SW 1271 (cell line): ENCODE results near the gene HS3ST1.

Experiments
- DNase-seq, 2 experiments: peaks; one replicate each; lab custom pipeline; 2025; lab: John Stamatoyannopoulos, UW

Gene HS3ST1

DNA sequence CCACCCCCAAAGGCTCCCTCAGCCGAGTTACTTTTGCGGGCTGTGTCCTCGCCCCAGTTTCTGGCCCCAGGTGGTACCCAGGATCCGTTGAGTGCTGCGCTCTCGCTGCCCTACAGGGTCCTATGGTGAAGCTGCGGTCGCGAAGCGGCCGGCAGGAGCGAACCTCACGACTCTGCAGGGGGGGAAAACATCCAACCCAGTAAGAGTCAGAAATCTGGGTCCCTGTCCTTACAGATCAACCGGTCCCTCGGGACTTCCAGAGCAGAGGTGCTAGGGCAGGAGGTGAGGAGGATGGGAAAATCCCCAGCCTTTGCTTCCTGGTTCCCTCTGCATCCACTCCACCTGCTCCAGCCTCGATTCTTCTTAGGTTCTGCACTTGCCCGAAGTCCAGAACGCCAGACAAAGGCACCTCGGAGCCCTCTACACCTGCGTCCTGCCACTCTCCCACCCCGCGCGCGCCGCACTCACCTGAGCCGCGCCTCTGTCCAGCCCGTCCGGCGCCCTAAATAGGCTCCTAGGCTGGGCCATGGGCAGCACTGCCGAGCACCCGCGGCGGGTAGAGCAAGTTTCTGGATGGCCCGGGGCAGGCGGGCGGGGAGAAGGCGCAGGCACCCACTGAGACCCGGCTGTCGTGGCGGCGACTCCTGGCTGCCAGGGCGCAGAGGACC, at the start of gene HS3ST1:
TSS of gene HS3ST1 (minus strand) at position 664 of the 668 bp plus-strand sequence. CDS start 28,889 bp downstream, outside the sequence.
- DNase-seq: no peak

DNA sequence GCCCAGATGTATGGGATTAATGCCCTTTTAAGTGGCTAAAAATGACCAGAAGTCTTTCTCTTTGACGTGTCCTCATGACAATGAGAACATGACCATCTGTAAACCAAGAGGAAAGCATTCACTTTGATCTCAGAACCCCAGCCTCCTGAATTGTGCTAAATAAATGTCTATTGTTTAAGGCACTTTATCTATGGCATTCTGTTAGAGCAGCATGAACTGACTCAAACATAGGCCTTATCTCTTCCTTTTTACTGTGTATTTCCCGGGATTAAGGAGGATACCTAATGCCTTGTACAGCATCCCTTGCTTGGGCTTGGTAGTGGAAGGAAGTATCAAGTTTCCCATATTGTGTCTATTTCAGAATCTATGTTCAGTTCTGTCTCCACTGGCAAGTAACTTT, 47.2 kb upstream of the HS3ST1 start:
- no peak for DNase-seq

DNA sequence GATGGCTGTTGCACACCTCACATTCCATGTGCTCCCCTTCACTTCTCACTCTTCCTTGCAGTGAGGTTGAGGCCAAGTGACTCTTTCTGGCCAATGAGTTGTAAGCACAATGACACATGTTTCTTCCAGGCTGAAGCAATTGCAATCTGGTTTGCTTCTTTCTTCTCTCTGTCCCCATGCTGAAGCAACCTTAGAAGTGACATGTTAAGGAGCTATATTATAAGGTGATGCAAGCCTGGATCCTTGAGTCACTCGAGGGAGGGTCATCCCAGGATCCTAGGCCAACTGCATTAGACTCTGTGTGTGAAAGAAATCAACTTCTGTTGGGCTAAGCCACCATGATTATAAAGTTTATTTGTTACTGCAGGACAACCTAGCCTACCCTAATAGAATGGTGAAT, 45.5 kb upstream of the HS3ST1 start:
- no peak for DNase-seq

GRCh38 chr4:11472535-11472934, 43.8 kb upstream of the HS3ST1 start:
- no peak for DNase-seq

DNA sequence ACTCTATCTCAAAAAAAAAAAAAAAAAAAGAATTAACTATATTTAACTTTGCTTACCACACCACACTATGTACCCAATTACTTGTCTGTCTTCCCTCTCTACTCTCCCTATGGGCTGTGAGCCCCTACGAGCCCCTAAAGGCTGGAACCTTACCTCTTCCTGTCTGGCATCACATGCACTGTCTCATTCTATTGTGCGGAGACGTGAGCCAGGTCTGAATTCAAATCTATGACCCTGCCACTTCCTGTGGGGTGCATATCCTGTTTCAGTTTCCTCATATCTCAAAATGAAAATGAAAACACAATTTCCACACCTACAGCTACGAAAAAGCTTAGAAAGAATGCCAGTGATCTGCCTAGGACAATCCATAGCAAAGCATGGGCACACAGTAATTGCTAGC, 42.9 kb upstream of the HS3ST1 start:
- DNase-seq: no peak

GRCh38 chr4:11471046-11471441, 42.4 kb upstream of the HS3ST1 start:
- no peak for DNase-seq

- no peak for DNase-seq
These were observed 41.8 kb upstream of the HS3ST1 start for GRCh38 chr4:11470438-11471045.

DNA sequence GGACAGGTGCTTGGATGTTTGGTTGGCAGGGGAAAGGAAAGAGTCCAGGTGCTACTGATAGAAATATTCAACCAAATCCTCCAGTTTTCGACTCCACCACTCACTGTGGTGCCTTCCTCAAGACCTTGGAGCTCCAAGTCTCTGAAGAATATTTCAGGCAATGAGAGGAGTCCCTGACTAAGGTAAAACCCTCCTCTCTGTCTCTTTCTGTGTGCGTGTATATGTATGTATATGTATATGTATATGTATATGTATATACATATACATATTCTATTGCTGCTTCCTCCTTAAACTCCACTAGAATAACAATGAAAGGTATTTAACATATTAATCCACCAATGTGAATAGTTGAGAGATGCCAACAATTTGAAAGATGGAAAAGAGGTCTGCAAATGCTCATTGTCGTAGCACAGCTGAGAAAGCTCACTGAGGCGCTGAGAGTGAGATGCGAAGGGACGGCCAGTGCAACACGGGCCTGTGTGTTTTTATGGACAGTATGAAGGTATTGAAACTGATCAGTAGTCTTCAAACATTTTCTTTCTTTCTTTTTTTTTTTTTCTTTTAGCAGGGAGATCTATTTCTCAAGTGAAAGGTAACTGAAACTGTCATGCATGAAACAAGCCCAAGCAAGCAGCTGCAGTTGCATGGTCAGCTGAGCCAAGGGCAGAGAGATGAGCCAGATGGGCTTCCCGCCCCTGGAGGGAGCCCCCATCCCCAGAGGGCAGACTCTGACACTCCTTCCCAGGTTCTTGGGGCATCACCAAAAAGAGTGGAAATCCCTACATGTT, 41.1 kb upstream of the HS3ST1 start:
- DNase-seq: no peak

DNA sequence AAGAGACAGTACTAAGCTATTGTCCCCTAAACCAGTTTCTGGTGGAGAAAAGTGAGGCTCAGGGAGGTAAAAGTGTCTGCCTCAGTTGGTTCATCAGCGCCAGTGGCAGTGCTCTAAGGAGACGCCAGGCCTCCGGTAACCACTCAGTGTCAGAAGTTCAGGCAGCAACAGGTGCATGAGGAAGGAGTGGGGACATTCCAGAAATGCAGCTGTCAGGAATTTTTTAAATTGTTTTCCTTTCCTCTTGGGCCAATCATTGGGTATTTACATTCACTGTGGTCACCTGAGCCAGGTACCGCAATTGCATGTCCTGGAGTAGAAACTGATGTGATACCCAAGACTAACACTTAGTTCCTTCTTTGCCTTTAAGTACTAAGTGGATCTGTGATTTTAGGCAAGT, 40.2 kb upstream of the HS3ST1 start:
- DNase-seq: no peak

DNA sequence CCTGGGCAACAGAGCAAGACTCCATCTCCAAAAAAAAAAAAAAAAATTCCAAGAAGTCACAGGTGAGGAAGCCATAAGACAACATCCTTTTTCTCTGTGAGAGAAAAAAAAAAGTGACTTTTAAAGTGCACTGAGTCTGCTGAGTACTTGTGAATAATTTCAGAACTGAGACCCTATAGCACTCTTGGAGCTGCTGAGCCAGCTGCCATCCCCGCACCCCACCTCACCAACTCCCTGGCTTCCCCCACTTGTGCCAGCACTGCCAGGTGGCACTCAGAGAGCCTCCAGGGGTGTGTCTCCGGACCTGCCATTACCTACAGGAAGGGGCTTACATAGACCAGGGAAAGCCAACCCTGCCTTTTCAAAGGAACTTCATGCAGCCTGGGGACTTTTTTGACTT, 39.2 kb upstream of the HS3ST1 start:
- DNase-seq: no peak

- DNase-seq: no peak
These were observed 35.0 kb upstream of the HS3ST1 start for GRCh38 chr4:11463707-11464106.

GRCh38 chr4:11456401-11456800, 27.7 kb upstream of the HS3ST1 start:
- DNase-seq: no peak

DNA sequence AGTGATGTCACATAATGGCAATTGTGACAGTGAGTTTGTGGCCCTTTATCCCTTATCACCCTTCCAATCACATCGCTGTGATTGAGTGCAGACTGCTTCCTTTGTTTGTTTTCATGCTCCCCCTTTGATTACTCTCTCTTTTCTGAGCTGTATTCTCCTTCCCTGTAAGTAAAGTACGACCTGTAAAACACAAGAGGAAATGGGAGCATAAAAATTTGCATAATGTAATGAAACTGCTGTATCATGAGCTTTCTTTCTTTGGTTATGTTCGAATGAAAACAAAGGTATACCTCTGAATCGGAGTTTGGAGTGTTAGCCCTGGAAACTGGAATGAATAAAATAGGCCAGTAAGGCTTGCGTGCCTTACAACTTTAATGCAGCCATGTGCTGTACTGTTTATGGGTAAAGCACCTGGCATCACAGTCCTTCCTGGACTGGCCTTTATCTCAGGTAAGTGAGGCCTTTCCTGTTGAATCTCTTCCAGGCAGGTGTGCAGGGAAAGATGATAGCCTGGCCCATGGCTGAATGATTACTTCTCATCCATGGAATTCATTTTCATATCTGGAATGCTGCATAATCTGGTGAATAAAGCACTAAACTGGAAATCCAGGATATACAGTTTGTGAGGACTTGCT, 26.6 kb upstream of the HS3ST1 start:
- DNase-seq: no peak

GRCh38 chr4:11451716-11452115, 23.0 kb upstream of the HS3ST1 start:
- no peak for DNase-seq

DNA sequence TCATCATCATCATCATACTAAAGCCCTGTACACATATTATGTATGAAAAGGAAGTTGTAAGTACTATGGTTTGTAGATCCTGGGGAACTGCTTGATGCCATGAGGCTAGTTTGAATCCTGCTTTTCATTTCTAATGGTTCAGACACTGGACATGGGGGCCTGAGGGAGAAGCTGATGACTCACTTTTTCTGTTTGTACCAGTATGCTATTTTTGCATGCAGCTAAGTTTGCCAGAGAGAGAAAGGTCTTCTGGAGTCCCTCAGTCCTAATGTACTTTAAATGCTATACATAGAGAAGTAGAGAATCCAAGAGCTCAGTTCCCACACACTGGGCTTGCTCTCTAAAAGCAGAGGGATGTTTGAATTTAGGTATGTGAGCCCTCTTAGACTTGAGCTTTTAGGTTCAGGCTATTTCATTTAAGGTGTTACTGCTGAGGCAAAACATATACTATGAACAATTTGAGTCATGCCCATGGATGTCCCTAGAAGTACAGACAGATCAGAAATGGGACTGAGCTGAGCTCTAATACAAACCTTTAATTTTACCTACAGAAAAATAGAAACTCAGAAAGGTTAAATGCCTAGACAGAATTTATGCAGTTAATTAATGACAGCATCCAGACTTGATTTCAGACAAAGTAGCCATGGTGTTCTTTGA, 17.6 kb upstream of the HS3ST1 start:
- DNase-seq: no peak

GRCh38 chr4:11441194-11441556, 12.5 kb upstream of the HS3ST1 start:
- DNase-seq: no peak

DNA sequence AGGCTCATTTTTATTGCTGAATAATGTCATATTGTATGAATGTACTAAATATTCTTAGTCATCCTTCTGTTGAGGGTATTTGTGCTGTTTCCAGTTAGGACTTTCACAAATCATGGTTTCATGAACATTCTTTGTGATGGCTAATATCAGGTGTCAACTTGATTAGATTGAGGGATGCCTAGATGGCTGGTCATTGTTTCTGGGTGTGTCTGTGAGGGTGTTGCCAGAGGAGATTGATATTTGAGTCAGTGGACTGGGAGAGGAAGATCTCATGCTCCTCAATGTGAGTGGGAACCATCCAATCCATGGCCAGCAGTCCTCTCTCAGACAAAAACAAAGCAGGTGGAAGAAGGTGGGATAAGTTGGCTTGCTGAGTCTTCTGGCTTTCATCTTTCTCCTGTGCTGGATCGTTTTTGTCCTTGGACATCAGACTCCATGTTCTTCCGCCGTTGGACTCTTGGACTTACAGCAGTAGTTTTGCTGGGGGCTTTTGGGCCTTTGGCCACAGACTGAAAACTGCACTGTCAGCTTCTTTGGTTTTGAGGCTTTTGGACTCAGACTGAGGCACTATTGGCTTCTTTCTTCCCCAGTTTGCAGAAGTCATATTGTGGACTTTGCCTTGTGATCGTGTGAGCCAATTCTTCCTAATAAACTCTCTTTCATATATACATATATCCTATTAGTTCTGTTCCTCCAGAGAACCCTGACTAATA, 11.9 kb upstream of the HS3ST1 start:
- no peak for DNase-seq

GRCh38 chr4:11439836-11440235, 11.1 kb upstream of the HS3ST1 start:
- DNase-seq: no peak

DNA sequence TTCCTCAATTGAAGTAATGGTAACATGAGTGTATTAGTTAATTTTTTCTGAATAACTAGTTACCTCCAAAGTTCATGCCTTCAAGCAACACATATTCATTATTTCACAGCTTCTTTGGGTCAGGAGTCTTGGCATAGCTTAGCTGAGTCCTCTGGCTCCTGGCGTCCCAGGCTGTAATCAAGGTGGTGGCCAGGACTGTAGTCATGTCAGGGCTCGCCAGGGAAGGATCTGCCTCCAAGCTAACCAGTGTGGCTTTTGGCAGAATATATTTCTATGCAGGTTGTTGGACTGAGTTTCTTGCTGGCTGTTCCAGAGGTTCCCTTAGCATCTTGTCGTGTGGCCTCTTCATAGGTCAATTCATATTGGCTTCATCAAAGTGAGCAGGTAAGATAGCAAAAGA, 10.0 kb upstream of the HS3ST1 start:
- no peak for DNase-seq

GRCh38 chr4:11436673-11437072, 8.0 kb upstream of the HS3ST1 start:
- DNase-seq: no peak

GRCh38 chr4:11436084-11436483, 7.4 kb upstream of the HS3ST1 start:
- no peak for DNase-seq

- DNase-seq: no peak
These were observed 6.9 kb upstream of the HS3ST1 start for GRCh38 chr4:11435557-11435956.
